Measurements from ENCODE around the gene MYL1.

MYL1 gene

DNA sequence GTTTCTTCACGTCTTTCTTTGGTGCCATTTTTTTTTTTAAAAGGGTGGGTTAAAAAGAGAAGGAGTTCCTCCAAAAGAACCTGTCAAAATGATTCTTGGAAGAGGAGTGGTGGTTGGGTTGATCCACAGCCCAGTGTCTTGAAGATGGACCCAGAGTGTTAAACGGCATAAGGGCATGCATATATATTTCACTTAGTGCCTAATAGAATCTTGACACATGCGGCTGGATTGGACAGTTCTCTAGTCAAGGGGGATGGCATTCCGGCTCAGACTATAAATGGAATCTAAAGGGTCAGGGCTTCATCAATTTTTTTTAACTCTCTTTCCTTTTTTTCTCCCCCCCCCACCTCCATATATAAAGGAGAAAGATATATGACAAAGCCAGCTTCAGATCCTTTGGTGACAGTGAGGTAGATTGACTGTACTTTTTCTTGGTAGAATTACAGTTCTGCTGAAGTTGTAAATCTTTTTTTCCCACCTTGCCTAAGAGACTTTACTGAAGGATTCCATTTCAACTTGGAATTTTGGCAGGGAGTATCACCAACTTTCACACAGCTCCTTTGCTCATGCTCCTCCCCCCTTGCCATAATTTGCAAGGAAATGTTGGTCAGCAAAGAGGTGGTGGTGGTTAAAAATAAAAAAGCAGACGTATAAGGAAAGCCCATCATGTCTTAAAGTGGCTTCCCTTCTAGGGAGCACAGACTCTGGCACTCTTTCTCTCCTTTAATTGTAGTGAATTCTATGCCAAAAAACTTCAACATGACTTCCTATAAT, at the start of gene MYL1:
Gene MYL1 (minus strand): TSS at position 160 of the 774 bp plus-strand sequence. CDS start 132 bp downstream, at position 28.
- DNase-seq (ENCODE audit: low read depth), result no peak

DNA sequence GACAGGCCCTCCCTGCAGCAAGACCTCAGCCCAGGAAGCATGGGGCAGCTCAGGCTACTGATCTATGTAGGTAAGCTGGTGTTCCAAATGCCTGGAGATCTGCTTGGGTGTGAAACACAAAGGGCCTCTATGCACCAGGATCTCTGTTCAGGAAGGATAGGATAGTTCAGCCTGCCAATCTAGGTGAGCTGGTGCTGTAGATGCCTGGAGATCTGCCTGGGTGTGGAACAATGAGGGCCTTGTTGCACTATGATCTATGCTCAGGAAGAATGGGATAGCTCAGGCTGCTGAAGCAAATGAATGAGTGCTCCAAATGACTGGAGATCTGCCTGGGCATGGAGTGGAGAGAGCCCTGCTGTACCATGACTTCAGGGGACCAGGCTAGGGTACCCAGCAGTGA, 48.9 kb upstream of the MYL1 start:
- no peak for DNase-seq (ENCODE audit: low read depth)

DNA sequence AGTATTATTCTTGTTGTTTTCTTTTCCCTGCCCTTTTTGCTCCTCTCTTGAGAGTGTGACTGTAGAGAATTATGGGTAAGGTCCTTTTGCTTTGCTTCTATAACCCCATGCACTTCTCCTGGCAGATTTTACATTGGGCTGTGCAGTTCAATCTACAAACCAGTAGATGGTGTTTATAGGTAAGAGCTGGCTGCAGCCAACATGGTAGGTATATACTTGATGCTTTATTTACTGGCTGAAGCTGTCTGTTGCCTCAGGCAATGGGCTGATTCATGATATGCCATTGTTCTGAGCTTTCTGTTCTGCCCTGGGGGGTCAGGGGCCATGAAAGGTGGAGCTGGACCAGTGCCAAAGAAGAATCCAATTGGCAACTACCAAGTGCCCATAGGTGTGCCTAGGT, 48.3 kb upstream of the MYL1 start:
- no peak for DNase-seq (ENCODE audit: low read depth)

DNA sequence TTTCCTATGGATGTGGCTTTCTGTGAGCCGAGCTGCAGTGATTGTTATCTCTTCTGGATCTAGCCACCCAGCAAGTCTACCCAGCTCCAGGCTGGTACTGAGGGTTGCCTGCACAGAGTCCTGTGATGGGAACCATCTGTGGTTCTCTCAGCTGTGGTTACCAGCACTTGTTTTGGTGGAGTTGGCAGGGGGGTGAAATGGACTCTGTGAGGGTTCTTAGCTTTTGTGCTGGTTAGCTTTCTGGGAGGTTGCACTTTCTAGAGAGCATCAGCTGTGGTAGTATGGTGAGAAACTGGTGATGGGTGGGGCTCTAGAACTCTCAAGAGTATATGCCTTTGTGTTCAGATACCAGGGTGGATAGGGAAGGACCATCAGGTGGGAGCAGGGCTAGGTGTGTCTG, 45.4 kb upstream of the MYL1 start:
- no peak for DNase-seq (ENCODE audit: low read depth)

DNA sequence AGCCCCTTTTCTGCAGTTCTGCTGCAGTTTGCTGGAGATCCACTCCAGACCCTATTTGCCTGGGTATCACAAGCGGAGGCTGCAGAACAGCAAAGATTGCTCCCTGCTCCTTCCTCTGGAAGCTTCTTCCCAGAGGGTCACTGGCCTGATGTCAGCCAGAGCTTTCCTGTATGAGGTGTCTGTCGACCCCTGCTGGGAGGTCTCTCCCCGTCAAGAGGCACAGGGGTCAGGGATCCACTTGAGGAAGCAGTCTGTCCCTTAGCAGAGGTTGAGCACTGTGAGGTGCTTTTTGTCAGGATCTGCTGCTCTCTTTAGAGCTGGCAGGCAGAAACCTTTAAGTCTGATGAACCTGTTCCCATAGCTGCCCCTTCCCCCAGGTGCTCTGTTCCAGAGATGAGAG, 42.0 kb upstream of the MYL1 start:
- no peak for DNase-seq (ENCODE audit: low read depth)

DNA sequence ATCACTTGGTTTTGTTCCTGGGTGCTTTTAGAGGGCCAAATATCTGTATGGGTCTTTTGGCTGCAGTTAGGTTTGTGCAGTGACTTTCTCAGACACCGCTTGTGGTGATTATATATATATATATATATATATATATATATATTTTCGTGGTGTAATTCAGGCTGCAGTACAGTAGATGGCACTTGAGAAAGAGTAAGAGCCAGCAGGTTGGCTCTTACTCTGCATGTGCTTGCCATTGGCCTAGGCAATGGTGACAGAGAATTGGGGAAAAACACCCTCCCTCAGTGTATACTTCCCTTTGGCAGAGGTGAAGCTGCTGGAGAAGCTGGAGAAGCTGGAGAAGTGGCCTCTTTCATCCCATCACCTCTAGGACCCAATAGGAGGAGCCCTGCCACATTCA, 22.2 kb upstream of the MYL1 start:
- DNase-seq (ENCODE audit: low read depth), result no peak

DNA sequence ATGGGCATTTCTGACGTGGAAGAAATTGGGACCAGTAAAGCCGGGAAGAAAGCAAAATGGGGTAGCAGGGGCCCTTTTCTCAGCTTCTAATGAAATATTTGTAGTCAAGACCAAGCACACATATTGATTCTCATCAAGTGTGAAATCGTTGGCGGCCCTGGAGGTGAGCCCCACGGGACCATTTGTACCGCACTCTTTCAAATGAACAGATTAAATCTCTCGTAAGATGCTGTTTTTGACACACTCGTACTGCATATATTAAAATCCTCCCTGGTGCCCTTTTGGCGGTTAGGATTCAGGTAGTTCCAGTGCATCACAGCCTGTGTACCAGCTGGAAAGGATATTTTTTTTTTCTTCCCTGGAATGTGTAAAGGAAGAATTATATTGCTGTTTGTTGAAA, 9.9 kb upstream of the MYL1 start:
- no peak for DNase-seq (ENCODE audit: low read depth)

DNA sequence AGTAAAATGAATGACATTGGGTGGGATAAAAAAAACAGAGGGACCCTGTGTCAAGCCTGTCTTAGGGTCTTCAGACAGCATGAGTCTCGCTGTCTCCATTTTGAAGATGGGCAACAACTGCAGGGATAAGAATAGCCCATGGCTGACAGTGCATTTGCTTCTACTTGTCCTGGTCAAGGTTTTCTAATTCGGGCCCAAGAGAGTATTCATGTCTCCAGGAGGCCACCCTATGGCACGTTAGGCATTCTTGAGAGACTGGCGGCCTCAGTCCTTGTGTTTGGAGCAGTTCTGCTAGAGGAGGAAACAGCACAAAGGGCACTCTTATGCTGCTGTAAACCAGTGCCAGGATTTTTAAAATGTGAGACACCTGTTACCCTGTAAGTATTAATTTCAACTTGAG, 9.5 kb upstream of the MYL1 start:
- no peak for DNase-seq (ENCODE audit: low read depth)

DNA sequence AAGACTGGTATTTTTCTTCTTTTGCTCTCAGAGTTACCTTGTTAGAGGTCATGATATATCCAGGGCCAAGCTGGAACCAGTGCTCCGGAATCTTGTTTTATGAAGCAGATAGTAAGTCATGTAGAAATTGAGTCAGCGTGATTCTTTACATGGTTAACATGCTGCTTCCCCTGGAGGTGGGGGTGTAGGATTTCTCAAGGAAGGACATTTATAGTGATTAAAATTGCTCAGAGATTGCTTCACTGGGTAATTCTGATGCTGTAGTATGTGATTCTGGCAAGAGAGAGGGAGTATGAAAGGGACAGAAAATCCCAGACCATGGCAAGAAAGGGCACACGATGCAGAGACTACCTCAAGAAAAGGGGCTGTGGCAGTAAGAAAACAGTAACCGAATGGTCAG, 8.0 kb upstream of the MYL1 start:
- no peak for DNase-seq (ENCODE audit: low read depth)

DNA sequence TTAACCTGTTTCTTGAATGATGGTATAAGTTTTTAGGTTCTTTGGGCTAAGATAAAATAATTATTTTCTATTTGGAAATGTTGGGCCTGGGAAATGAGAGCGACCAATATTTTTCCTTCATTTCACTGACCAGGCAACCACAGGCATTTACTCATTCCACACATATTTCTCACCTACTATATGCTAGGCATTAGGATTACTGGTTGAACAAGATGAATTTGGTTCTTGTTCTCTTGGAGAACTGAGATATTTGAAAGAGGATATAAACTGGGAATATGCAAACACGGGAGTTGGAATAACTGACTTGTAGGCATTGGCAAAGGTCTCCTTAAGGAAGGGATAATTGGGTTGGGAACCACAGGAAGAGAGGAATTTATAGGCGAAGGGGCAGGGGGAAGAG, 3.9 kb upstream of the MYL1 start:
- DNase-seq (ENCODE audit: low read depth), result no peak

DNA sequence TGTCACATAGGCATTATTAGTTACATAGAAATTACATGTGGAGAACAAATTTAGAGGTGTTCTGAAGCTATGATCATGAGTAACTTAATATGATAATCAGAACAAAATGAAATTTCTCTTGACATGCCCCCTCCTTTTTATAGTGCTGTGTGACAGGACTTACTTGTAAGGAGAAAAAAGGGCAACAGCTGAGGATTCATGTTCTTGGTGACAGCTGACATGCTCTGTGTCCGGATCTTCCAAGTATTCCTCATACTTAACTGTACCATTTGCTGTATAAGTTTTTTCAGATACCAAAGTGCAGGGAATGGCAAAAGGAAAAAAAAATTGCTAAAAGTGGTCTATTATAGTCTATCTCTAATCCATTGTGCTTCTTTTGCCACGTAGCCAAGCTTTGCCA, 3.5 kb upstream of the MYL1 start:
- no peak for DNase-seq (ENCODE audit: low read depth)

DNA sequence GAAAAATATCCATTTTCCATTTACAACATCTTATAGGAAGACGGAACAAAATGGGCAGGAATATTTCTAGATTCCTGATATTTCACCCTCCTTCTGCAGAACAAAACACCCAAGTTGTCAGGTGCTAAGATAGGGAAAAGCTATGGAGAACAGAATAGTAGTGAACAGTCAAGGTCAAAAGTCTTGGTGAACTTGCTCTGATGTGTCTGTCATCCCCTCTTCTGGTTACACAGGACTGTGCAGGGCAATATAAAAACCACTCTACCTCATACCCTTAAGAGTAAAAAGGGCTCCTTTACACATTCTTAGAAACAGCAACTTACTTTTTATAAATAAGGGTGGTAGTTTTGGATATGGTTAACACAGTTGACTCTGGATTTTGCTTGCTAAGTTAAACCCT, 4.4 kb downstream of the MYL1 start:
- no peak for DNase-seq (ENCODE audit: low read depth)

DNA sequence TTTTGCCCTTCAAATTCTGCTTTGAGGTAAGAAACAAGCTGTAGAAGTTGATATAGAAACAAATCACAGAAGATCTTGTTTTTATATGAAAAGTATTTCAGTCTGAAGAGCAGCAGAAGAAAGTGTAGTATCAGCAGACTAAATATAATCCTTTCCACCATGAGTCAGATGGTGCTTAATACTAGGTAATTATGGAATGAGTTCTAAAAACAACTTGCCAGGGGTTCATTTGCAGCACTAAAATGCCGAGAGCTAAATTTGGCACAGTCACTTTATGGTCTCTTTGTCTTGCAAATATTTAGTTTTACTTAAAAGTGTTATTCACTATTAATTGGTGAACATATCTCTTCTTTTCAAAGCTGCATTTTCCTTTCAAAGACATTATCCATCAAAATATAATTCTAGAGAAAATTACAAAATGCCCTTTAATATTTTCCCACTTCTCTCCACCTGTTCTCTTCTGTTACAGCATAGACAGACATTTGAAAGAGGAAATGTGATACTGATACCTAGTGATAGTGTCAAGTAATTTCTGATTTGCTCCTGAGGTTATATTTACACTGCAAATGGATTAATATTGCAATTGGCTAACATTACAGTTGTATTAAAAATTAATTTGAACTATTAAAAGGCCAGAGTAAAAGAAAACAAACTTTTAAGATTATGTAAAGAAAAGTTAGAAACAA, 5.3 kb downstream of the MYL1 start:
- DNase-seq (ENCODE audit: low read depth), result no peak

DNA sequence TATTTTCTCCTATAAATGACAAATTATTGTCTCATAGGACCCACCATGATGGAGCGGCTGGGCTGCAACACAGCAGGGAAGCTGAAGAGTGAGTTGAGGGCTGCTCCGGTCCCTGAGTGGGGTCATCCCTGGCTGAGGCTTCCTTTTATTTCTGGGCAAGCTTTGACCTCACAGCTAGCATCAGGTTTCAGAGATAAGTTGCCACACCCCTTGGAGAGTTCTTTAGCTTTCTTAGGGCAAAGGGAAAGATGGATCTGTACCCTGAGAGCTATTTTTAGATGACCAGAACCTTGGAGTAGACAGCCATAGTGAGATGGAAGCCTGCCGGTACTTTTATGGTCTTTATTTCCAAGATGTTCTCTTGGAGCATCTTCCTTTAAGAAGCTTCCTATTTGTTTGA, 11.5 kb downstream of the MYL1 start:
- DNase-seq (ENCODE audit: low read depth), result no peak

DNA sequence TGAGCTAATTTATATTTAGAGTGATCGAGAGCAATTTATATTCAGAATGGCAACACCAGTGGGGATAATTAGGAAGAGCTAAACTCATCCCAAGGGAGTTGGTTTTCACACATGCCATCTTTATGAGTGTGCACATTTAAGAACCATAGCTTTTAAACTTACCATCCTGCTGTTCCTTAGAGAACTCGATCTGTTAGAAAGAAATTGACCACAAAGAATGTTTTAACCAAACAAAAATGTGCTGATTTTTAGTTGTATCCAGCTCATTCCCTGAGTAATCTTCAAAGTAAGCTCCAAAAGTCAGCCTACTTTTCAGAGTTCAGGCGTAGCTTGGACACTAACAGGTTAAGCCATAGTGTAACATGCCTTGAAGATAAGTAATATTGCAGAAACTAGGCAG, 12.6 kb downstream of the MYL1 start:
- DNase-seq (ENCODE audit: low read depth), result no peak

DNA sequence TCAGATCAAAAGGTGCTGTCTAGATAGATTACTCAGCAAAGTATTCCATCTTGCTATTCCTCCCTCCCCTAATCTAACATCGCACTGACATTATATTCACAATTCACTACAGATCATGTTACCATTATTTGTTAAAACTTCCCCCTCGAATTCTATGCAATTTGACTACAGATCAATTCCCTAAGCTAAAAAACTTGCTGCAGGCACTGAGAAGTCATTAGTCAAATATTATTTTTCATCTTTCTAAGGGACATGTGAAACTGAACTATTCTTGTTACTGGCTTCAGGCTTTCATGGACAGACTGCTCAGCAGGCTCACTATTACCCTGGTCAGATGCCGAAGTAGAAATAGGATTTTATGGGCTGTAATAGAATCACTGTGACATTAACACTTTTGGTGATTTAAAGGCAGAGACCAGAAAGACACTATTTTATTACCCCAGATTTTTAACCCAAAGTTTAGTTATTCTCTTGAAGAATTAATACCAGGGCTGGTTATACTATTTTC, 15.1 kb downstream of the MYL1 start:
- DNase-seq (ENCODE audit: low read depth), result no peak

DNA sequence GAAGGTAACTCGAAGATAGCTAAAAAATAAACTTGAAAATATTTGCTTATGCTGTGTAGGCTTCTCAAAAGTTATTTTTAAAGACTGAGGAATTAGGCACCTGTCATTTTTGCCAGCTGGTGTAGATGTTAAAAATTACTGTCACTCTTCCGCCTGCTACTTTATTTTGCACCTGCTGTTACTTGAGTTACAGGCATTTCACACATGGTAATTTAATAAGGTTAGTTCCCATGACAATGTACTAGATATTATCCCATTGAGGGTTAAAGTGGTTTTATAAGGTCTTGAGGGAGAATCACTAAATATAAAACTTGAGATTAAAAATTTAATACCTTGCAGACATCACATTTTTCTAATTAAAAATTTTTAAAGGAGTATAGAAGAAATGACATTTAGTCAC, 26.6 kb downstream of the MYL1 start:
- DNase-seq (ENCODE audit: low read depth), result no peak

DNA sequence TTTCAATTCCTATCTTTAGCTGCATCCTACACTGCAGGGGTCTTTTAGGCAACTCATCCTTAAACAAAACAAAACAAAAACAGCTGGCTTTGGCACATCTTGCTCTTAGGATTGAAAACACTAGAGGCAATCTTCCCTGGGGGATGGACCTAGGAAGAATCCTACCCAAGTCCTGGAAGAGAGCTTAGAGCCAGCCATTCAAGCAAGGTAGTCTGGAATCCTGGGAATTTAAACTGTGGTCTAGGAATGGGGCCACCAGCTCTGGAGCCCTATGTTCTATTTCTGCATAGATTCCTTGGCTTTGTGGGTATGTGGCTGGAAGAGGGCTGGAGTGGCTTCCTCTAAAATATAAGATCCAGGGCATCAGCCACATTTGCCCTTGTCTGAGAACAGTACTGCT, 27.7 kb downstream of the MYL1 start:
- no peak for DNase-seq (ENCODE audit: low read depth)

DNA sequence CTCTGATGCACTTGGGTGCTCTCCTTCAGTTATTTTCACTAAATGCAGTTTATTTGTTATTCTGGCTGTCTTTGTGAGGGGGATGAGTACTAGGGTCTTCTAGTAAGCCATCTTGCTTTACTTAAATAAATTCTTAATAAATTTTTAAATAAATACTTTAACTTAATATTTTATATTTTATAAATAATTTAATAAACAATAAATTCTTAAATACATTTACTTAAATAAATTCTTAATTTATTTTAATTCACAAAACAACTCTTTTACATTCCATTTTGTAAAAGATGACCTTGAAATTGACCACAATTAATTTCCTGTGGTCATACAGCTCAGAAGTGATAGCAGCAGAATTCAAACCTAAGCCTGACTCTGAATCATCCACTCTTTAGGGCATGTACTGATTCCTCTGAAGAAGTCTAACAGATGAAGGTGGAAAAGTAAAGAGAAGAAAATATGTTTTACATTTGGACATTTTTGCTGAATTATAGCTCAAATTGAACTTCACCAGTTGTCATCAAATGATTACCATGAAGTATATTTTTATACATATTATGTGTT, 28.8 kb downstream of the MYL1 start:
- DNase-seq (ENCODE audit: low read depth), result no peak

DNA sequence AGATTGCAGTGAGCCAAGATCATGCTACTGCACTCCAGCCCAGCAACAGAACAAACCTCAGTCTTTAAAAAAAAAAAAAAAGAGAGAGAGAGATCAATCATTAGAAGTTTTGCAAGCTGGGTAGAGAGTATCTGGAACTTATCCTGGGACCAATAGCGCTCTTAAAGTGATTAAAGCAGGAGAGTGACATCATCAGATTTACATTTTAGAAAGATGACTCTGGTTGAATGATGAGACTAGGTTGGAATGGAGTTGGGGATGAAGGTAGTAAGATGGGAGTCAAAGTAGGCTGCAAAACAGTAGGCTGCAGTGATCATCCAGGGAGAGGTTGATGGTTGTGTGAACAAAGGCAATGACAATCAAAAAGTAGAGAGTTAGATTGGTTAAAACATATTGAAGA, 37.8 kb downstream of the MYL1 start:
- DNase-seq (ENCODE audit: low read depth), result no peak

DNA sequence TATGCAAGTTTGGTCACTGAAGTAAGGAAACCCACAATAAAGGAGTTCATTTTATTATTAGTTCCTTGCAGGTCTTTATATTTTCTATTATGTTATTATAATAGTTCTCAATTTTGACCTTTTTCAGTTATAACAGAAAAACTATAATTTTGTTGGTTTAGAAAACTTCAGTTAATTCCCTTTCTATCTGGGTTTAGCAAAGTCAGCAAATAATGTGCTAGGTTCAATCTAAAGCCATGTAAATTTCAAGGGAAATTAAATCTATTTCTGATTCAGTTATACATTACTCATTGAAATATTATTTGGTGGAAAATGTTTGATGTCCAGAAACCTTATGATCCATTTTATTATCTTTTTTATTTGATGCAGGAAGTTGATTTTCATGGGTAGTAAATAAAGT, 43.7 kb downstream of the MYL1 start:
- no peak for DNase-seq (ENCODE audit: low read depth)

DNA sequence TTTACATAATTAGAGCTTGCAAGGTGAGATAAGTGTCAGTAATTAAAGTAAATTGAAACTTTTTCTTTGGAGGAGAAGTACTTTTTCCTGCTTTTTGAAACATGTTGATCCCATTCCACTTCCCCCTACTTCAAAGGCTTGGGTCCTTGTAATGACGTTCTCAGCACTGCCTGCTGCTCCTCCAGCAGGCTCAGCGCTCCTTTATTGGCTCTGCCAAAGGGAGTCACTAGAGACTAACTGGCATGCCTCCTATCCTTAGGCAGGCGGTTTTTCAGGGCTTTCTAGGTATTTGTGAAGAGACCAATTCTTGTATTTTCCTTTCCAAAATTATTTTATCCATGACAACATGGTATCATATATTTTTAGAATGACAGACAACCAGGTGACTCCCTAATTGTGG, 45.8 kb downstream of the MYL1 start:
- no peak for DNase-seq (ENCODE audit: low read depth)

DNA sequence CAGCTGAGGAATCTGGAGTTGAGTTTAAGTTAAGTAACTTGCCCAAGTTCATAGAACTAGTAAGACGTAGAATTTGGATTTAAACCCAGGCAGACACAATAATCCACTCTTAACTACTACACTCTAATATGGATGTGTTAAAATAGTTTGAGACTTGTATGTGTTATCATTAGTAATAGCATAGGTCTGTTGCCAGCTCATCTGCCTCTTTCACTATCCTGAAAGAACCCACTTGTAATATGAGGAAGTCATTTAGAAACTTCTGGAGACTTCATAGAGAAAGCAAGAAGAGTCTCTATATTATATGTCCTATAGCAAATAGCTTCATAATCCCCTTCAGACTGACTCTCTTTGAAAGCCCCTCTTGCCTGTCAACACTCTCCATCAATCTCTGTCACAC, 46.7 kb downstream of the MYL1 start:
- DNase-seq (ENCODE audit: low read depth), result no peak

DNA sequence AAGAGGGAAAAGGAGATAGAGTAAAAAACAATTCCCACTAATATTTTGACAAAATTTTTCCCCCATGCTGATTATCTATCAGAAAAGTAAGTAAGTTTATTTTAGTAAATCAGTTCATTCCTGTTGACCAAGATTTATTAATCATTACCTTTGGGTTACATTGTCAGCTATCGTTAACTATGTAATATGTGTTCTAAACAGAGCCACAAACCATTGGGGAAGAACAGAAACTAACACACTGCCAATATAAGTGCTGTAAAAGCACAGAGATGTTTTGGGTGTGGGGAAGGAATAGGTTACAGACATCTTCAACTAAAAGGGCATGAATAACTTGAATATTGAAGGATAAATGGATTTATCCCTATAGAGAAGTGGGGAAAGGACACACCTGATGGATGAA, 47.3 kb downstream of the MYL1 start:
- no peak for DNase-seq (ENCODE audit: low read depth)
